Fibroblast of skin of left quadriceps (primary cell): ENCODE data around the gene RYR2.
"Not testable (repeated sequence)": the region's sequence is repeated elsewhere in the genome, so short reads cannot be mapped to it uniquely, and the experiment has no call there.

Experiments
- DNase-seq, 2 experiments: peaks; one replicate each; pipeline ENCODE4 v3.0.0-alpha.2; 2013; ENCODE audit warnings: low read depth in 2 of 2

RYR2 gene

GRCh38 chr1:237791592-237791991 is 749.6 kb downstream of the RYR2 start:
- no peak for DNase-seq

GRCh38 chr1:237792149-237792548 is 750.2 kb downstream of the RYR2 start:
- no peak for DNase-seq

- DNase-seq, result no peak
Observed at GRCh38 chr1:237792726-237793125, 750.7 kb downstream of the RYR2 start.

- no peak for DNase-seq
Observed at GRCh38 chr1:237794071-237794470, 752.1 kb downstream of the RYR2 start.

GRCh38 chr1:237795558-237795957 is 753.6 kb downstream of the RYR2 start:
- DNase-seq, result no peak

GRCh38 chr1:237799762-237800474 is 757.9 kb downstream of the RYR2 start:
- DNase-seq, result peak; percentile 4

- no peak for DNase-seq
Observed at GRCh38 chr1:237804516-237804915, 762.5 kb downstream of the RYR2 start.

GRCh38 chr1:237809099-237809498 is 767.1 kb downstream of the RYR2 start:
- DNase-seq, result no peak

GRCh38 chr1:237811633-237812032 is 769.6 kb downstream of the RYR2 start:
- no peak for DNase-seq

GRCh38 chr1:237812061-237812460 is 770.1 kb downstream of the RYR2 start:
- DNase-seq, result no peak

- no peak for DNase-seq
Observed at GRCh38 chr1:237814319-237814924, 772.4 kb downstream of the RYR2 start.

GRCh38 chr1:237817277-237817676 is 775.3 kb downstream of the RYR2 start:
- no peak for DNase-seq

GRCh38 chr1:237820634-237821033 is 778.6 kb downstream of the RYR2 start:
- not testable (repeated sequence) for DNase-seq

- DNase-seq, result no peak
Observed at GRCh38 chr1:237832858-237833257, 790.9 kb downstream of the RYR2 start.

- DNase-seq, result no peak
Observed at GRCh38 chr1:237834048-237834447, 792.1 kb downstream of the RYR2 start.

- DNase-seq, result no peak
Observed at GRCh38 chr1:237834461-237834860, 792.5 kb downstream of the RYR2 start.

- no peak for DNase-seq
Observed at GRCh38 chr1:237838320-237838719, 796.3 kb downstream of the RYR2 start.

GRCh38 chr1:237838904-237839534 is 797.0 kb downstream of the RYR2 start:
- no peak for DNase-seq

- DNase-seq, result no peak
Observed at GRCh38 chr1:237841485-237841884, 799.5 kb downstream of the RYR2 start.

GRCh38 chr1:237843516-237843915 is 801.5 kb downstream of the RYR2 start:
- DNase-seq, result not testable (repeated sequence)

- no peak for DNase-seq
Observed at GRCh38 chr1:237851210-237851845, 809.3 kb downstream of the RYR2 start.

GRCh38 chr1:237852342-237852741 is 810.4 kb downstream of the RYR2 start:
- DNase-seq, result no peak

- no peak for DNase-seq
Observed at GRCh38 chr1:237857455-237857854, 815.5 kb downstream of the RYR2 start.
